HEK293 (cell line): ENCODE measurements around the gene REG3G.

Experiments used
- CTCF ChIP-seq: fragments of 450-650 bp; formaldehyde crosslinking; IDR thresholded peaks from 2 replicates; pipeline ENCODE4 v1.5.1; 2016; ENCODE audit warnings: missing biosample characterization, missing genetic modification characterization
- ZFP41 ChIP-seq: fragments of 450-650 bp; formaldehyde crosslinking; IDR thresholded peaks from 2 replicates; pipeline ENCODE4 v1.5.1; 2016; ENCODE audit warnings: missing biosample characterization, missing genetic modification characterization, borderline replicate concordance
- ZNF571 ChIP-seq: fragments of 450-650 bp; formaldehyde crosslinking; IDR thresholded peaks from 2 replicates; pipeline ENCODE4 v1.5.0; 2017; ENCODE audit warnings: missing biosample characterization, missing genetic modification characterization
- ZNF629 ChIP-seq: fragments of 450-650 bp; formaldehyde crosslinking; IDR thresholded peaks from 2 replicates; pipeline ENCODE4 v1.5.1; 2017; ENCODE audit warnings: missing biosample characterization, missing genetic modification characterization
- TF ChIP-seq, protein P1 (sequence below): fragments of 450-650 bp; formaldehyde crosslinking; IDR thresholded peaks from 2 replicates; pipeline ENCODE4 v1.5.1; 2016; ENCODE audit warnings: missing biosample characterization, missing genetic modification characterization

DNA sequence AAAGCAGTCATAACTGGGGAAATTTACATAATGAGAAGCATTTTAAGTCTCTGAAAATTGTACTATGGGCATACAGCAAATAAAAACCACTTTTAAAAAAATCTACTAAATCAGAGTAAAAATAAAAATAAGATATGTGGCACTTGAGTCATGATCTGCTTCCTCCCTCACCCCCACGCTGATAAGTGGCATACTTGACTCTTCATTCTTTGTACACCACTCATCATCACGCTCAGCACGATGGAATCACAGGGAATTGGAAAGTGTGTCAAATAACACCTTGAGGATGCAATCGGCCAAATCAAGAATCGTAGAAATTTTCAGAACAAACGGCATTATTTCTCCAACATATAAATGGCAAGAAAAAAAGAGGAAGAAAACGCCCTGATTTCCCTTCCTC lies 41.1 kb upstream of the REG3G start:
- TF ChIP-seq CTCF (tag by site-specific recombination) (no peak), ZNF629 (tag by site-specific recombination) (no peak), ZFP41 (tag by site-specific recombination) (no peak), ZNF571 (tag by site-specific recombination) (no peak)
- TF ChIP-seq, protein P1, sequence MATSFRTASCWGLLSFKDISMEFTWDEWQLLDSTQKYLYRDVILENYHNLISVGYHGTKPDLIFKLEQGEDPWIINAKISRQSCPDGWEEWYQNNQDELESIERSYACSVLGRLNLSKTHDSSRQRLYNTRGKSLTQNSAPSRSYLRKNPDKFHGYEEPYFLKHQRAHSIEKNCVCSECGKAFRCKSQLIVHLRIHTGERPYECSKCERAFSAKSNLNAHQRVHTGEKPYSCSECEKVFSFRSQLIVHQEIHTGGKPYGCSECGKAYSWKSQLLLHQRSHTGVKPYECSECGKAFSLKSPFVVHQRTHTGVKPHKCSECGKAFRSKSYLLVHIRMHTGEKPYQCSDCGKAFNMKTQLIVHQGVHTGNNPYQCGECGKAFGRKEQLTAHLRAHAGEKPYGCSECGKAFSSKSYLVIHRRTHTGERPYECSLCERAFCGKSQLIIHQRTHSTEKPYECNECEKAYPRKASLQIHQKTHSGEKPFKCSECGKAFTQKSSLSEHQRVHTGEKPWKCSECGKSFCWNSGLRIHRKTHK (tag by site-specific recombination): no peak
